GM12878 (cell line): ENCODE data around the gene TMEM39B. TPM values are rescaled to one million over a fixed set of nuclear protein-coding genes. Genes with fewer than 3 reads are reported as not detected.

ENCODE experiments used
- ATAC-seq: fragments of 200-7000 bp; cut with Tn5 transposase; 3 replicates; pipeline ENCODE4 v1.9.1; 2020; ENCODE audit warnings: mild to moderate bottlenecking, moderate library complexity
- BruUV-seq: library from RNA; stranded (reverse); fragments of 400-500 nt; replicated peaks from 2 replicates; lab custom pipeline; 2021; lab: Mats Ljungman, UMichigan
- CTCF ChIA-PET: fragments of 300-600 bp; sonication (Branson Sonifier 250); formaldehyde crosslinking; extraction: SDS; loops from one replicate; lab custom pipeline; 2021; ENCODE audit warnings: inconsistent platforms; lab: Yijun Ruan, JAX
- POLR2A ChIA-PET: fragments of 350-600 bp; formaldehyde crosslinking; extraction: SDS; loops from one replicate; lab custom pipeline; 2021; ENCODE audit warnings: inconsistent platforms; lab: Charles Lee
- RAD21 ChIA-PET: fragments of 300-600 bp; sonication (Branson Sonifier 250); formaldehyde crosslinking; loops from one replicate; lab custom pipeline; 2023; ENCODE audit warnings: antibody characterized with exemption; ENCODE audit not compliant: unreplicated experiment; lab: Charles Lee
- SMC1A ChIA-PET: fragments of 300-600 bp; sonication (Branson Sonifier 250); formaldehyde crosslinking; loops from one replicate; lab custom pipeline; 2023; ENCODE audit not compliant: unreplicated experiment, uncharacterized antibody; lab: Charles Lee
- DNase-seq: peaks from one replicate; pipeline ENCODE4 v3.0.0-alpha.2; 2011; ENCODE audit warnings: low read depth, low spot score
- FAIRE-seq: peaks from 3 replicates; lab custom pipeline; 2011; peaks lifted over from hg19 to GRCh38; lab: Jason Lieb, UNC
- H2AFZ ChIP-seq: 2 replicates; pipeline ENCODE4 v1.6.0; 2011; ENCODE audit warnings: low read depth, low read length, control low read depth; ENCODE audit not compliant: control insufficient read depth
- H3K27ac ChIP-seq: 2 replicates; pipeline ENCODE4 v1.5.1; 2011; ENCODE audit warnings: control low read depth; ENCODE audit not compliant: control insufficient read depth, insufficient read depth
- H3K27me3 ChIP-seq, 2 experiments: replicated peaks in 1 of 2; 2 replicates each; pipeline versions ENCODE4 v1.6.0 to v1.6.1; 2011; ENCODE audit warnings: low read length in 1 of 2; ENCODE audit not compliant: control insufficient read depth in 2 of 2, insufficient read depth in 2 of 2
- H3K36me3 ChIP-seq, 2 experiments: 2 replicates each; pipeline ENCODE4 v1.5.1; 2011; ENCODE audit warnings: low read length in 1 of 2; ENCODE audit not compliant: control insufficient read depth in 2 of 2, insufficient read depth in 2 of 2
- H3K4me1 ChIP-seq: 2 replicates; pipeline ENCODE4 v1.6.1; 2011; ENCODE audit warnings: mild to moderate bottlenecking, low read length, moderate library complexity, mixed read lengths; ENCODE audit not compliant: control insufficient read depth, insufficient read depth
- H3K4me2 ChIP-seq: 2 replicates; pipeline ENCODE4 v1.6.0; 2011; ENCODE audit warnings: control low read depth; ENCODE audit not compliant: control insufficient read depth, insufficient read depth
- H3K4me3 ChIP-seq: fragments of 200-600 bp; sonication (generic); 2 replicates; pipeline ENCODE4 v1.5.1; 2016
- H3K79me2 ChIP-seq: 2 replicates; pipeline ENCODE4 v1.6.0; 2011; ENCODE audit warnings: low read length; ENCODE audit not compliant: control insufficient read depth, insufficient read depth
- H3K9ac ChIP-seq: 2 replicates; pipeline ENCODE4 v1.8.0; 2011; ENCODE audit warnings: low read length, control low read depth, mixed read lengths; ENCODE audit not compliant: control insufficient read depth, insufficient read depth
- H3K9me3 ChIP-seq: replicated peaks from 3 replicates; pipeline ENCODE4 v1.5.1; 2011; ENCODE audit warnings: mild to moderate bottlenecking, low read length; ENCODE audit not compliant: control insufficient read depth, insufficient read depth
- H4K20me1 ChIP-seq: 2 replicates; pipeline ENCODE4 v1.6.0; 2011; ENCODE audit not compliant: control insufficient read depth, insufficient read depth
- CBFB ChIP-seq: IDR thresholded peaks from 2 replicates; pipeline ENCODE4 v1.6.1; 2016; ENCODE audit warnings: antibody characterized with exemption, low read depth
- CREM ChIP-seq: IDR thresholded peaks from 2 replicates; pipeline ENCODE4 v1.6.1; 2014; ENCODE audit warnings: antibody characterized with exemption, low read depth
- RB1 ChIP-seq: fragments of 450-650 bp; formaldehyde crosslinking; IDR thresholded peaks from 2 replicates; pipeline ENCODE4 v1.6.1; 2017; ENCODE audit warnings: mild to moderate bottlenecking, borderline replicate concordance
- WGBS: methylation state at CpG from one replicate; pipeline ENCODE4 v1.1.6; 2016; ENCODE audit warnings: low lambda C conversion rate; ENCODE audit not compliant: insufficient replicate concordance, insufficient coverage; ENCODE audit errors: missing lambda C conversion rate; 5-methylcytosine and 5-hydroxymethylcytosine counted together
- in situ Hi-C: fragments of 300-500 bp; cut with MboI; formaldehyde crosslinking; loops from 9 replicates; pipeline ENCODE4 v1.14.3; 2018; ENCODE audit warnings: mixed read lengths
- intact Hi-C: fragments of 100-400 bp; cut with micrococcal nuclease; formaldehyde crosslinking; loops from one replicate; pipeline ENCODE4 v1.14.2; 2022; ENCODE audit not compliant: unreplicated experiment
- polyA plus RNA-seq, 11 experiments: library from polyadenylated mRNA; depleted of rRNA in 4 of 11; unstranded in 6 of 11; stranded (reverse) in 5 of 11; fragments of >200 nt; fragmentation: Nextera tagmentation in 4 of 11; fragmentation: Illumina TruSeq in 1 of 11; extraction: Ambion mirVana in 4 of 11; extraction: Trizol in 1 of 11; gene quantifications; 1 replicate in 1 of 11; 2 replicates in 10 of 11; pipeline versions ENCODE4 v1.2.1 to v1.2.3, GENCODE V29; 2011 to 2016; ENCODE audit warnings: inconsistent platforms in 2 of 11, missing spikeins in 2 of 11, low read depth in 1 of 11
- total RNA-seq, 4 experiments: library from RNA; depleted of rRNA in 3 of 4; stranded (reverse); fragments of >200 nt in 3 of 4; fragmentation: Illumina TruSeq in 1 of 4; extraction: Trizol in 1 of 4; gene quantifications; 2 replicates each; pipeline versions ENCODE4 v1.2.1 to v1.2.3, GENCODE V29; 2013 to 2021
- TF ChIP-seq, protein P1 (sequence below), 3 experiments: IDR thresholded peaks in 2 of 3; conservative IDR thresholded peaks in 1 of 3; 2 replicates each; pipeline ENCODE4 v1.5.1; 2011; ENCODE audit warnings: low read depth in 3 of 3, low read length in 3 of 3, mild to moderate bottlenecking in 3 of 3, control low read depth in 2 of 3, moderate library complexity in 2 of 3, inconsistent platforms in 1 of 3, mixed read lengths in 1 of 3; ENCODE audit not compliant: control insufficient read depth in 2 of 3, insufficient read depth in 1 of 3; ENCODE audit errors: extremely low read depth in 1 of 3
- TF ChIP-seq, protein P2 (sequence below): fragments of 150-350 bp; IDR thresholded peaks from 2 replicates; pipeline ENCODE4 v1.6.1; 2016; ENCODE audit warnings: low read depth, low read length

The TMEM39B gene
- total and polyA plus RNA-seq, 10 of the 15 experiments (the other 5 are each of a cell fraction or from before 2014, with no cell fraction given): 2.3 to 27.2 (median 12.3) TPM

DNA sequence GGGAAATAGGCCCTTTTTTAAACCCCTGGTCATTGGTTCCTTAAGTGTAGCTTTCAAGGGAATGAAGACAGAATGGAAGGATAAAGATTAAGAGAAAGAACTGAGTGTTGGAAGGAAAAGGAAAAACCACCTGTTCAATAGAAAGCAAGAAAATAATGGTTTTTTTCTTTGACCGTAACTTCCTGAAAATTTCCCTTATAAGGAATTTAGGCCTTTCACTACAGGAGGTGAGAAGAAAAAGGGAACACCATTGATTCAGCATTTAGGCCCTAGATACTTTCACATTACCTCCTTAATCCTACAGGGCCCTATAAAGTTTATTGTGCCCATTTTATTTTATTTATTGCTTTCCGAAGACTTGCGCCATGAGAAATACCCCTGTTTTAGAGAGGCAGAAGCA, 54.0 kb downstream of the TMEM39B start:
- Histone ChIP-seq H4K20me1 (no peaks in the 10 kb centered on the region; the same call in 1 of the 2 replicates), H3K4me3 (no peak overlapping the region), H3K27me3 (no peaks in the 10 kb centered on the region), H3K36me3 (peaks cover 2 to 3% of the 10 kb centered on the region in 2 experiments; a peak in 3 of 4 replicates), H3K79me2 (peaks cover 42% of the 10 kb centered on the region), H3K27ac (no peak overlapping the region), H2AFZ (no peak overlapping the region), H3K4me1 (peaks cover 6% of the 10 kb centered on the region), H3K9me3 (no peaks in the 10 kb centered on the region), H3K9ac (no peak overlapping the region), H3K4me2 (no peak overlapping the region)
- in situ Hi-C loops: no loop called here
- BruUV-seq: TSS peak; percentile 32
- FAIRE-seq: no peak
- POLR2A ChIA-PET: interaction anchor here (1.2 kb wide), 1 partner anchor 12 kb away, joined by 5 read pairs; no protein-coding TSS in a partner anchor
- RAD21 ChIA-PET: no interaction called here
- WGBS: 99% methylated on average over 3 of the region's 3 CpGs
- CTCF ChIA-PET: interaction anchor here (1.5 kb wide), 2 partner anchors 15 to 16 kb away, joined by 3 to 9 read pairs; no protein-coding TSS in a partner anchor
- no peak for ATAC-seq
- SMC1A ChIA-PET: interaction anchor here (1.4 kb wide), 1 partner anchor 10 kb away, joined by 5 read pairs; no protein-coding TSS in a partner anchor
- intact Hi-C loops: no loop called here
- TF ChIP-seq CREM: no peak
- DNase-seq: no peak

DNA sequence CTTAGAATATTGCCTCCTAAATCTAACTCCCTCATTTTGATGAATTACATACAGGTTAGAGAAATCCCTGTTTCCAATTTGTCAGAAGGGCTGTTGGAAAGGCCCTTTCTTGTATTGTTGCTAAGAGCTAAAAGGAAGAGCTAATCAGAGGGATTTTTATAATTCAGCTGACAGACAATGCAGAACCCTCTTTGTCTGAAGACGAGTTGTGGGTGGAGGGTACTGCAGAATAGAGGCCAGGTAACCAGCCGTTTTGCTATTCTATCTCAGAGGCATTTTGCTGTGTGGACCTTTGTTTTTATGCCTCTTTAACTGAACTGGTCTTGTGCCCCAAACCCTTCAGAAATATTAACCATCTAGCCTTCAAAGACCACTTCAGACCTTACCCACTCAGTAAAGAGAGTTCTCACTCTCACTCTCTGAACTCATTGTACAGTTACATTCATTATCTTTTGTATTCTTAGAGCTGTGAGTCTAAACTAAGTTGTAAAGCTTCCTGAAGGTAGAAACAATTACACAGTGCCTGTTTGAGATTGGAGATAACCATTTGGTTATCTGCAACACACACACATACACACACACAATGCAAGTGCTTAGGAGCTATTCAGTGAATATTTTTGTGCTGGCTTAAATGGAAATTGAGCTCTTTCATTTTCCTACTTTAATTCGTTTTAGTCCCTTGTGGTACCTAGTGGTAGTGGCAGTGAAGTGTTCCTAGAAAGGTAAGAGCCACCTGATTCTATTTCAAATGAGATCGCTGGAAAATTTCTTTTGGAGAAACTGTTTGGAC, 54.9 kb downstream of the TMEM39B start:
- RAD21 ChIA-PET: interaction anchor here (0.8 kb wide), 1 partner anchor 8 kb away, joined by 3 read pairs; no protein-coding TSS in a partner anchor
- Histone ChIP-seq H3K79me2 (peaks cover 36% of the 10 kb centered on the region), H3K9ac (no peak overlapping the region), H4K20me1 (no peaks in the 10 kb centered on the region; the same call in 1 of the 2 replicates), H3K4me3 (no peak overlapping the region), H3K4me2 (no peak overlapping the region), H3K36me3 (peaks cover 2 to 3% of the 10 kb centered on the region in 2 experiments; a peak in 3 of 4 replicates), H3K4me1 (no peaks in the 10 kb centered on the region; the same call in 1 of the 2 replicates), H2AFZ (no peak overlapping the region), H3K27ac (no peak overlapping the region), H3K27me3 (no peaks in the 10 kb centered on the region), H3K9me3 (no peaks in the 10 kb centered on the region)
- DNase-seq: no peak
- no TSS peak for BruUV-seq
- SMC1A ChIA-PET: interaction anchor here (0.6 to 1.4 kb wide), 4 partner anchors 10 to 238 kb away, joined by 3 to 5 read pairs (median 4); no protein-coding TSS in a partner anchor
- intact Hi-C loops (no loop called here), in situ Hi-C loops (no loop called here)
- POLR2A ChIA-PET: interaction anchor here (1.2 kb wide), 2 partner anchors 11 to 13 kb away, joined by 3 to 5 read pairs; no protein-coding TSS in a partner anchor
- 70% methylated on average over 4 of the region's 4 CpGs for WGBS
- CTCF ChIA-PET: interaction anchor here (0.7 to 1.5 kb wide), 6 partner anchors 9 to 55 kb away, joined by 3 to 9 read pairs (median 3); partner anchors contain the start of genes KPNA6 and TMEM39B
- peak; percentile 68 for FAIRE-seq
- ATAC-seq: no peak
- TF ChIP-seq RB1 (no peak), CBFB (no peak)
- TF ChIP-seq, protein P1, sequence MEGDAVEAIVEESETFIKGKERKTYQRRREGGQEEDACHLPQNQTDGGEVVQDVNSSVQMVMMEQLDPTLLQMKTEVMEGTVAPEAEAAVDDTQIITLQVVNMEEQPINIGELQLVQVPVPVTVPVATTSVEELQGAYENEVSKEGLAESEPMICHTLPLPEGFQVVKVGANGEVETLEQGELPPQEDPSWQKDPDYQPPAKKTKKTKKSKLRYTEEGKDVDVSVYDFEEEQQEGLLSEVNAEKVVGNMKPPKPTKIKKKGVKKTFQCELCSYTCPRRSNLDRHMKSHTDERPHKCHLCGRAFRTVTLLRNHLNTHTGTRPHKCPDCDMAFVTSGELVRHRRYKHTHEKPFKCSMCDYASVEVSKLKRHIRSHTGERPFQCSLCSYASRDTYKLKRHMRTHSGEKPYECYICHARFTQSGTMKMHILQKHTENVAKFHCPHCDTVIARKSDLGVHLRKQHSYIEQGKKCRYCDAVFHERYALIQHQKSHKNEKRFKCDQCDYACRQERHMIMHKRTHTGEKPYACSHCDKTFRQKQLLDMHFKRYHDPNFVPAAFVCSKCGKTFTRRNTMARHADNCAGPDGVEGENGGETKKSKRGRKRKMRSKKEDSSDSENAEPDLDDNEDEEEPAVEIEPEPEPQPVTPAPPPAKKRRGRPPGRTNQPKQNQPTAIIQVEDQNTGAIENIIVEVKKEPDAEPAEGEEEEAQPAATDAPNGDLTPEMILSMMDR (IDR thresholded peaks at IDR 0.05 in 2 of 3, conservative IDR thresholded peaks at IDR 0.05 in 1 of 3; ENCODE audit: control insufficient read depth in 2 of 3, extremely low read depth in 1 of 3, insufficient read depth in 1 of 3, low read depth in 3 of 3, low read length in 3 of 3): 0 out of 6 replicates have a peak, but pooled peaks of 1 of the 3 experiments have one; percentile 20
- TF ChIP-seq, protein P2, sequence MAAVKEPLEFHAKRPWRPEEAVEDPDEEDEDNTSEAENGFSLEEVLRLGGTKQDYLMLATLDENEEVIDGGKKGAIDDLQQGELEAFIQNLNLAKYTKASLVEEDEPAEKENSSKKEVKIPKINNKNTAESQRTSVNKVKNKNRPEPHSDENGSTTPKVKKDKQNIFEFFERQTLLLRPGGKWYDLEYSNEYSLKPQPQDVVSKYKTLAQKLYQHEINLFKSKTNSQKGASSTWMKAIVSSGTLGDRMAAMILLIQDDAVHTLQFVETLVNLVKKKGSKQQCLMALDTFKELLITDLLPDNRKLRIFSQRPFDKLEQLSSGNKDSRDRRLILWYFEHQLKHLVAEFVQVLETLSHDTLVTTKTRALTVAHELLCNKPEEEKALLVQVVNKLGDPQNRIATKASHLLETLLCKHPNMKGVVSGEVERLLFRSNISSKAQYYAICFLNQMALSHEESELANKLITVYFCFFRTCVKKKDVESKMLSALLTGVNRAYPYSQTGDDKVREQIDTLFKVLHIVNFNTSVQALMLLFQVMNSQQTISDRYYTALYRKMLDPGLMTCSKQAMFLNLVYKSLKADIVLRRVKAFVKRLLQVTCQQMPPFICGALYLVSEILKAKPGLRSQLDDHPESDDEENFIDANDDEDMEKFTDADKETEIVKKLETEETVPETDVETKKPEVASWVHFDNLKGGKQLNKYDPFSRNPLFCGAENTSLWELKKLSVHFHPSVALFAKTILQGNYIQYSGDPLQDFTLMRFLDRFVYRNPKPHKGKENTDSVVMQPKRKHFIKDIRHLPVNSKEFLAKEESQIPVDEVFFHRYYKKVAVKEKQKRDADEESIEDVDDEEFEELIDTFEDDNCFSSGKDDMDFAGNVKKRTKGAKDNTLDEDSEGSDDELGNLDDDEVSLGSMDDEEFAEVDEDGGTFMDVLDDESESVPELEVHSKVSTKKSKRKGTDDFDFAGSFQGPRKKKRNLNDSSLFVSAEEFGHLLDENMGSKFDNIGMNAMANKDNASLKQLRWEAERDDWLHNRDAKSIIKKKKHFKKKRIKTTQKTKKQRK: no peak
